Tibial artery (tissue), 4 donors: Measurements from ENCODE around the gene NRSN1.

Experiments used
- DNase-seq, 2 donors: peaks; one replicate each; pipeline ENCODE4 v3.0.0-alpha.2; 2019
- H3K27ac ChIP-seq, 2 donors: fragments of 200-600 bp; sonication (generic) in 1 of 2; 1 replicate in 1 of 2; 2 replicates in 1 of 2; pipeline ENCODE4 v1.5.1; 2018 to 2019; ENCODE audit warnings: mild to moderate bottlenecking in 1 of 2
- H3K27me3 ChIP-seq, 2 donors: fragments of 200-600 bp; sonication (generic) in 1 of 2; one replicate each; pipeline versions ENCODE4 v1.5.1 to v1.6.0; 2016 to 2019
- H3K36me3 ChIP-seq, 3 donors: fragments of 200-600 bp; sonication (generic) in 2 of 3; one replicate each; pipeline ENCODE4 v1.5.1; 2016 to 2019; ENCODE audit warnings: mild to moderate bottlenecking in 2 of 3
- H3K4me1 ChIP-seq, 4 donors: fragments of 200-600 bp; sonication (generic) in 2 of 4; 1 replicate in 3 of 4; 2 replicates in 1 of 4; pipeline ENCODE4 v1.5.1; 2016 to 2019
- H3K4me3 ChIP-seq, 2 donors: fragments of 200-600 bp; sonication (generic) in 1 of 2; 1 replicate in 1 of 2; 2 replicates in 1 of 2; pipeline ENCODE4 v1.5.1; 2018 to 2019; ENCODE audit warnings: mild to moderate bottlenecking in 2 of 2
- H3K9me3 ChIP-seq, 3 donors: fragments of 200-600 bp; sonication (generic) in 1 of 3; one replicate each; pipeline ENCODE4 v1.5.1; 2016 to 2019
- intact Hi-C: fragments of 100-400 bp; cut with DNase I; formaldehyde crosslinking; loops from one replicate; pipeline ENCODE4 v1.15.0; 2023; ENCODE audit warnings: low total_unique reads
- TF ChIP-seq, protein P1 (sequence below), 2 experiments: fragments of 200-600 bp in 1 of 2; fragments of 450-650 bp in 1 of 2; IDR thresholded peaks; one replicate each; pipeline ENCODE4 v1.5.1; 2017 to 2019; ENCODE audit warnings: antibody characterized with exemption in 2 of 2, mild to moderate bottlenecking in 1 of 2, moderate library complexity in 1 of 2

The NRSN1 gene

DNA sequence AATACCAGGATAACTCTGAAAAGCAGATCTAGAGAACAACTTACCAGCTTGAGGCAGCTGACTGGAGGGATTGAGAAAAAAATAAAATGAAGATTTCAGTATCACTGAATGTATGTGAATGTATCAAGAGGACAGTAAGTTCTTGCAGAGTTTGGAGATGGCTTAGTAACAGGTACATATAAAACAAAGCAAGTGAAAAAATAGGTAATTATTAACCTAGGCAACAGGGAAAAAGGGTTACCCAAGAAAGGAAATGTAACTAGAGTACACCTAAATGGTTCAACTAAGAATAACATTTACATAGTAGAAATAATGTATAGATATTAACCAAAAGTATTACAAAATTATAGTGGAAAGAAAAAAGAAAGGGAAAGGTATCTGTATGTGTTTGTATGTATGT is 67.3 kb downstream of the NRSN1 start:
- intact Hi-C loops, result no loop called here
- no peaks in the 10 kb centered on the region for H3K36me3 ChIP-seq
- TF ChIP-seq, protein P1, sequence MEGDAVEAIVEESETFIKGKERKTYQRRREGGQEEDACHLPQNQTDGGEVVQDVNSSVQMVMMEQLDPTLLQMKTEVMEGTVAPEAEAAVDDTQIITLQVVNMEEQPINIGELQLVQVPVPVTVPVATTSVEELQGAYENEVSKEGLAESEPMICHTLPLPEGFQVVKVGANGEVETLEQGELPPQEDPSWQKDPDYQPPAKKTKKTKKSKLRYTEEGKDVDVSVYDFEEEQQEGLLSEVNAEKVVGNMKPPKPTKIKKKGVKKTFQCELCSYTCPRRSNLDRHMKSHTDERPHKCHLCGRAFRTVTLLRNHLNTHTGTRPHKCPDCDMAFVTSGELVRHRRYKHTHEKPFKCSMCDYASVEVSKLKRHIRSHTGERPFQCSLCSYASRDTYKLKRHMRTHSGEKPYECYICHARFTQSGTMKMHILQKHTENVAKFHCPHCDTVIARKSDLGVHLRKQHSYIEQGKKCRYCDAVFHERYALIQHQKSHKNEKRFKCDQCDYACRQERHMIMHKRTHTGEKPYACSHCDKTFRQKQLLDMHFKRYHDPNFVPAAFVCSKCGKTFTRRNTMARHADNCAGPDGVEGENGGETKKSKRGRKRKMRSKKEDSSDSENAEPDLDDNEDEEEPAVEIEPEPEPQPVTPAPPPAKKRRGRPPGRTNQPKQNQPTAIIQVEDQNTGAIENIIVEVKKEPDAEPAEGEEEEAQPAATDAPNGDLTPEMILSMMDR (IDR thresholded peaks at IDR 0.05), result no peak
- no peaks in the 10 kb centered on the region for H3K9me3 ChIP-seq
- DNase-seq, result no peak
- no peak overlapping the region for H3K4me3 ChIP-seq
- peaks cover 0 to 9% of the 10 kb centered on the region in 2 donors for H3K27me3 ChIP-seq
- H3K4me1 ChIP-seq, result no peaks in the 10 kb centered on the region
- no peak overlapping the region for H3K27ac ChIP-seq

DNA sequence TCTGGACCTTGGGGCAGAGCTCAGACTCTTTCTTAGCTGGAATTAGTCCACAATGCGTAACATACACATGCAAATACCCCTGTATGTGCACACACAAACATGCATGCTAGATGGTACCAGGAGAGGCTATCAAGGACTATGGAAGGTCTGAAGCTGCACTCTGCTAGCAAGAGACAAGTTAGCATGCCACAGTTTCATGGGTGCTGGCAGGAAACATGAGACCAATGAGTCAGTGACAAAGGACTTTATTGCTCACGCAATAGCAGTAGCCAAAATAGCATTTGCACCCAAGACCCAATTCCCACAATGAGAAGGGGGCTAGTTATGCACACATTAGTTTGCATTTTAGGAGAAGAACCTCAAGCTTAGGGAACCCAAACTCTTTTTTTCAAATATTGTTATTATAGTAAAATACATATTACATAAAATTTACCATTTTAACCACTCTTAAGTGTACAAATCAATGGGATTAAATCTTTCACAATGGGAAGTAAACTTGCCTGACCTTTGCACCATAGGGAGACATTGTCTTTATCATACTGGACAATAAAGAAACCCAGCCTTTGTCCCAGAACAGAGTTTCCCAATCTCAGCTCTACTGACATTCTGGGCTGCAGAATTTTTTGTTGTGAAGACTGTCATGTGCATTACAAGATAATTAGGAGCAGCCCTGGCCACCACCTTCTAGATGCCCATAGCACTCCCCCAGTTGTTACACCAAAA is 69.1 kb downstream of the NRSN1 start:
- H3K4me1 ChIP-seq, result no peaks in the 10 kb centered on the region
- H3K27ac ChIP-seq, result no peak overlapping the region
- H3K4me3 ChIP-seq, result no peak overlapping the region
- H3K36me3 ChIP-seq, result no peaks in the 10 kb centered on the region
- no peaks in the 10 kb centered on the region for H3K9me3 ChIP-seq
- H3K27me3 ChIP-seq, result peaks cover 0 to 9% of the 10 kb centered on the region in 2 donors
- intact Hi-C loops, result no loop called here
- TF ChIP-seq, protein P1 (IDR thresholded peaks at IDR 0.05), result no peak
- no peak for DNase-seq

DNA sequence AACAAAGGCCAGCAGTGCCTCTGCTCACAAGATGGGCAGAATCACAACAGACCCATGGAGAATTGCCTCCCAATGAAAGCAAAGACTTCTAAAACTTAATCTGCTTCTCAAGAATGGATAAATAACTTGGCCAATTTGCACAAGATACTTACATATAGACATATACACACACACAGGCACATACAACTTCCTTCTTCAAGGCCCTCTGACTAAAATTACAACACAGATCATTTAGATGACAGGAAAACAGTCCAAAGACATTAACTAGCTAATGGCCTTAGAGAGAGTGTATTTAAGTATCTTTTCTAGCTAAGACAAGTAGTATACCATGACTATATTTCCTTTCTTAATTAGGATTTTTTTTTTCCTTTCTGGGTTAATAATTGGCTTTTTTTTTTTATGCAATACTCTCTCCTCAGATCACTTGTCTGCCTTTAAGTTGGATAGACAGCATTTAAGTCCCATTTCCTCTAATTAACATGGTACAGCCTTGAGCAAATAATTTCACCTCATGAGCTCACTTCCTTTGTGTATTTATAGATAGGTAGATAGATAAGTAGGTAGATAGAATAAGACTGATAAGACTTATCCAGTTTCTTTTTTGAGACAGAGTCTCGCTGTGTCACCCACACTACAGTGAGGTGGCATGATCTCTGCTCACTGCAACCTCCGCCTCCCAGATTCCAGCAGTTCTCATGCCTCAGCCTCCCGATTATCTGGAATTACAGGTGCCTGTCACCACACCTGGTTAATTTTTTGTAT is 70.0 kb downstream of the NRSN1 start:
- DNase-seq, result no peak
- intact Hi-C loops, result no loop called here
- TF ChIP-seq, protein P1 (IDR thresholded peaks at IDR 0.05), result no peak
- Histone ChIP-seq H3K27me3 (peaks cover 0 to 9% of the 10 kb centered on the region in 2 donors), H3K4me1 (no peaks in the 10 kb centered on the region), H3K9me3 (no peaks in the 10 kb centered on the region), H3K27ac (no peak overlapping the region), H3K4me3 (no peak overlapping the region), H3K36me3 (no peaks in the 10 kb centered on the region)
